CMK (cell line): Measurements from ENCODE around the gene ADGRF5.

Source experiments
- DNase-seq: peaks from one replicate; pipeline ENCODE4 v3.0.0-alpha.2; 2010; ENCODE audit warnings: low read depth

ADGRF5 gene

DNA sequence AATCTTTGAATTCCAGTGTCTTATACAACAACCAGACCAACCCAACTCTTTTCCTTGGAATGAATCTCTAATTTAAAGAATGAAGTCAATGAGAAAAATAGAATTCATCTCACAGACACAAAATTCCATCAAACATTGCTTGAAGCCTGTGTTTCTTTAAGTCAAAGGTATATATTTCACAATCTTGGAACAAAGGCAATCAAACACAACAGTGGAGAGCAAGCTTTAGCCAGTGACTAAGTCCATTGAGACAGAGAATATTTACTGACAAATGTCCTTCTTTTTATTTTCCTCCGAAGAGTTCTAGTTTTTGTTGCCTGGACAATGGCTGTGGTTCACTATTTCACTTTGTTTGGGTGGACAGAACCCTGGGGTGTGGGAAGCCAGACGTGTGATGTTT is 92.8 kb downstream of the ADGRF5 start:
- no peak for DNase-seq

DNA sequence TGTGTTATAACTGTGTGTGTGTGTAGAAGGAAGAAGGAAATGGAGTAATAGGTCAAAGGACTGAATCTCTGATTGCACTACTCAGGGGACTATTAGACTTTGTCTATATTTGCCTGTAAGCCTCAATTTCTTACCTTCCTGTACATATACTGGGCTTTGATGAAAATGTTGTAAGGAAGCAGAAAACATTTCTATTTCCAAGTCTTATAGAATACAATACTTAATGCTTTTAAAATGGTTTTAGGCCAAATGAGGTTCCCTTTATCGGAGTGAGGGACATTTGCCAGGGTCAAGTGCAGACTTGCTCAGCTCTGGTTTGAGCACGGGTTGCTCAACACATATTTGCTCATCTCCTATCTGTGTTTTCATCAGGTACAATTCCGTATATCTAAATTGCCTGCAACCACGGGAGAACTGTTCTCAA is 100.3 kb downstream of the ADGRF5 start:
- no peak for DNase-seq

DNA sequence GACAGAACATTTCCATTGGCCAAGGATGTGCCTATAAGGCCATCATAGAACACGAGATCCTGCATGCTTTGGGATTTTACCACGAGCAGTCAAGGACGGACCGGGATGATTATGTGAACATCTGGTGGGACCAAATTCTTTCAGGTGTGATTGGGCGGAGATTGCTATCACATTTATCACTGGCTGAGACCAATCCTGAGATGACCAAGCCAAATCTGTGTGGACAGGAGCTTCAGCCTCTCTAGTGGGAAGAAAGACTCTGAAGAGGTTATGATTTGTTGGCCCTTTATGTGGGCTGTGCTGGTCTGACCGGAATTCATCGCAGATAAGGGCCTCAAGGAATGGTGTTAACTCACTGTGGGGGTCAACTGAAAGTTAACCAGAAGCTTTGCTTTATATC is 102.2 kb downstream of the ADGRF5 start:
- no peak for DNase-seq

DNA sequence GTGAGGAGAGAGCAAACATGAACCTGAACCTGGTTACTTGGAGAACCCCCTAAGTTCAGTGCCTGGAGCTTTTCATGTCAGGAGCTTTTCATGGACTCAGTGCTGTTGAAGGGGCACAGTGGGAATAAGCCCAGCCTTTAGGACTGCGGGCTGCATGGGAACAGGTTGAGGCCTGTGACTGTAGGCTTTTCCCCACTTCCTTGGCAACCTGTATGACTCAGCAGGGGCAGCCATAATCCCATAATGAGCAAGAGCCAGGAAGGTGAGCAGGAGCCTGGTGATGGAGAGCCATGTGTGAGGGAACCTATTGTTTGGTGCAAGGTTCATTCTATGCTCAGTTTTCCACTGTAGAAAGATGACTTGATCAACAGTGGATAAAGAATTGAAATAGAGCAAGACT is 105.1 kb downstream of the ADGRF5 start:
- DNase-seq: no peak

DNA sequence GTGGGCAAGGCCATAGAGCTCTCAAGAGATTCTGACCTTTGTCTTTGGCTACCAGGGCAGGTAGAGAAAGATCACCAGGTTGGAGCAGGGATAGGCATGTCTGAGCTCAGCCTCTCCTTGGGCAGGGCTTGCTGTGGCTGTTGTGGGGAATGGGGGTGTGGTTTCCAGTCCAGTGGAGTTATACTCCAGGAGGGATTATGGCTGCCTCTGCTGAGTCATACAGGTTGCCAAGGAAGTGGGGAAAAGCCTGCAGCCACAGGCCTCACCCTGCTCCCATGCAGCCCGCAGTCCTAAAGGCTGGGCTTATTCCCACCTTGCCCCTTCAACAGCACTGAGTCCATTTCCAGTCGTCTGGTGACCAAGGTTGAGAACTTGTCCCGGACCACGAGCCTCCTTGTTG is 106.6 kb downstream of the ADGRF5 start:
- no peak for DNase-seq

DNA sequence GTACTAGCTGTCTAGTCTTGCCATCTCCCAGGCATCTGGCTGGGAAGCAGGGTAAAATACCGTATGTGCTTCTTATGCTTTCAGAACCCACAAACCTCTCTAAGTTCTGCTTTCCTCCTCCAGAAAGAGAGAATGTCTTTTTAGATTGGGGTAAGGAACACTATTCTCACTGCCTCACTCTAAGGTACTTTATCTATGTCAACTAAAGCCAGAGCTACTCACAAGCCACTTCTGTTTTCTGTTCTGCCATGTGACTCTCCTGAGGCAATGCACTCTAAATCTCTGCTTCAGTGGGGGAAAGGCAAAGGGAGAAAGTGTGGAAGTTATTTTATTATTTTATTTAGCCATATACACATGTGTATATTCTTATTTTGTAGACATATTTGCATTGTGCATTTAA is 112.9 kb downstream of the ADGRF5 start:
- no peak for DNase-seq
